ENCODE measurements around the gene SPEF1.
A peak's percentile ranks its signal among the peaks of the same experiment; 100 is the strongest.
"Not testable (repeated sequence)": the region's sequence is repeated elsewhere in the genome, so short reads cannot be mapped to it uniquely, and the experiment has no call there.

Gene SPEF1

GRCh38 chr20:3808544-3808943, 27.3 kb upstream of the SPEF1 start:
- no peak for DNase-seq (ENCODE audit: low spot score)

GRCh38 chr20:3804781-3805180, 23.5 kb upstream of the SPEF1 start:
- DNase-seq (ENCODE audit: low spot score): no peak

- DNase-seq (ENCODE audit: low spot score): no peak
Measured at GRCh38 chr20:3804254-3804751, 23.1 kb upstream of the SPEF1 start.

- no peak for DNase-seq (ENCODE audit: low spot score)
Measured at GRCh38 chr20:3803854-3804253, 22.6 kb upstream of the SPEF1 start.

- no peak for DNase-seq (ENCODE audit: low spot score)
Measured at GRCh38 chr20:3803289-3803688, 22.0 kb upstream of the SPEF1 start.

GRCh38 chr20:3802524-3803239, 21.4 kb upstream of the SPEF1 start:
- DNase-seq (ENCODE audit: low spot score): no peak

- DNase-seq (ENCODE audit: low spot score): no peak
Measured at GRCh38 chr20:3801846-3802245, 20.6 kb upstream of the SPEF1 start.

- no peak for DNase-seq (ENCODE audit: low spot score)
Measured at GRCh38 chr20:3801299-3801698, 20.1 kb upstream of the SPEF1 start.

GRCh38 chr20:3800878-3801260, 19.6 kb upstream of the SPEF1 start:
- DNase-seq (ENCODE audit: low spot score): no peak

- no peak for DNase-seq (ENCODE audit: low spot score)
Measured at GRCh38 chr20:3800256-3800877, 19.1 kb upstream of the SPEF1 start.

- DNase-seq (ENCODE audit: low spot score): no peak
Measured at GRCh38 chr20:3798908-3799248, 17.6 kb upstream of the SPEF1 start.

GRCh38 chr20:3798373-3798768, 17.1 kb upstream of the SPEF1 start:
- no peak for DNase-seq (ENCODE audit: low spot score)

- no peak for DNase-seq (ENCODE audit: low spot score)
Measured at GRCh38 chr20:3797592-3798372, 16.5 kb upstream of the SPEF1 start.

- DNase-seq (ENCODE audit: low spot score): no peak
Measured at GRCh38 chr20:3797226-3797545, 15.9 kb upstream of the SPEF1 start.

- DNase-seq (ENCODE audit: low spot score): no peak
Measured at GRCh38 chr20:3796477-3797225, 15.4 kb upstream of the SPEF1 start.

- DNase-seq (ENCODE audit: low spot score): peak; percentile 94
Measured at GRCh38 chr20:3795511-3796468, 14.5 kb upstream of the SPEF1 start, which contains the start of gene CDC25B. CDC25B (plus strand) TSS chr20:3796310; CDS start chr20:3796532, 222 bp downstream.

GRCh38 chr20:3794701-3795420, 13.6 kb upstream of the SPEF1 start:
- DNase-seq (ENCODE audit: low spot score): no peak

GRCh38 chr20:3794168-3794567, 12.9 kb upstream of the SPEF1 start:
- DNase-seq (ENCODE audit: low spot score): not testable (repeated sequence)

GRCh38 chr20:3789201-3789600, 8.0 kb upstream of the SPEF1 start:
- DNase-seq (ENCODE audit: low spot score): not testable (repeated sequence)

GRCh38 chr20:3788685-3789155, 7.5 kb upstream of the SPEF1 start:
- DNase-seq (ENCODE audit: low spot score): no peak

Measured in RKO (cell line).